ENCODE measurements around the gene LSM11.

Gene LSM11

GRCh38 chr5:157731272-157732129 is 12.0 kb upstream of the LSM11 start, which contains the start of gene THG1L:
TSS of gene THG1L (plus strand) at chr5:157731420. CDS start at chr5:157731441, 21 bp downstream.
- Histone ChIP-seq H3K79me2 (ENCODE audit: insufficient read depth, low read length) (peaks cover 10% of the 10 kb centered on the region; the same call in 1 of the 2 replicates), H3K9me2 (replicated peaks; ENCODE audit: insufficient read depth, low read length) (no peaks in the 10 kb centered on the region), H3K36me3 (ENCODE audit: low read length) (peaks cover 18% of the 10 kb centered on the region), H3K4me2 (ENCODE audit: low read depth, low read length, poor library complexity, severe bottlenecking) (peak within 1 kb of the TSS; percentile 94), H3K27me3 (ENCODE audit: low read length) (no peaks in the 10 kb centered on the region), H3K9ac (ENCODE audit: low read length) (peak within 1 kb of the TSS; percentile 70), H2AFZ (ENCODE audit: low read depth, low read length, severe bottlenecking) (peak within 1 kb of the TSS; percentile 43), H3F3A (ENCODE audit: insufficient read depth) (peaks cover 21% of the 10 kb centered on the region), H3K27ac (ENCODE audit: low read depth, low read length) (peak within 1 kb of the TSS; percentile 93), H3K4me3 (ENCODE audit: insufficient read depth, low read length, poor library complexity, severe bottlenecking) (peak within 1 kb of the TSS; percentile 75), H3K9me3 (ENCODE audit: insufficient read depth, low read length) (no peaks in the 10 kb centered on the region), H4K20me1 (ENCODE audit: low read depth, low read length) (no peaks in the 10 kb centered on the region)
- TF ChIP-seq, protein P1, sequence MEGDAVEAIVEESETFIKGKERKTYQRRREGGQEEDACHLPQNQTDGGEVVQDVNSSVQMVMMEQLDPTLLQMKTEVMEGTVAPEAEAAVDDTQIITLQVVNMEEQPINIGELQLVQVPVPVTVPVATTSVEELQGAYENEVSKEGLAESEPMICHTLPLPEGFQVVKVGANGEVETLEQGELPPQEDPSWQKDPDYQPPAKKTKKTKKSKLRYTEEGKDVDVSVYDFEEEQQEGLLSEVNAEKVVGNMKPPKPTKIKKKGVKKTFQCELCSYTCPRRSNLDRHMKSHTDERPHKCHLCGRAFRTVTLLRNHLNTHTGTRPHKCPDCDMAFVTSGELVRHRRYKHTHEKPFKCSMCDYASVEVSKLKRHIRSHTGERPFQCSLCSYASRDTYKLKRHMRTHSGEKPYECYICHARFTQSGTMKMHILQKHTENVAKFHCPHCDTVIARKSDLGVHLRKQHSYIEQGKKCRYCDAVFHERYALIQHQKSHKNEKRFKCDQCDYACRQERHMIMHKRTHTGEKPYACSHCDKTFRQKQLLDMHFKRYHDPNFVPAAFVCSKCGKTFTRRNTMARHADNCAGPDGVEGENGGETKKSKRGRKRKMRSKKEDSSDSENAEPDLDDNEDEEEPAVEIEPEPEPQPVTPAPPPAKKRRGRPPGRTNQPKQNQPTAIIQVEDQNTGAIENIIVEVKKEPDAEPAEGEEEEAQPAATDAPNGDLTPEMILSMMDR (IDR thresholded peaks at IDR 0.05; ENCODE audit: insufficient read depth, low read length, poor library complexity, severe bottlenecking), result no peak
- no peak for TF ChIP-seq EZH2phosphoT487 (conservative IDR thresholded peaks at IDR 0.05; ENCODE audit: low read length)

GRCh38 chr5:157732130-157732514 is 11.4 kb upstream of the LSM11 start:
- Histone ChIP-seq H3K27ac (ENCODE audit: low read depth, low read length) (no peak overlapping the region), H3F3A (ENCODE audit: insufficient read depth) (peaks cover 21% of the 10 kb centered on the region), H3K4me3 (ENCODE audit: insufficient read depth, low read length, poor library complexity, severe bottlenecking) (peak overlapping the region; percentile 75), H3K4me2 (ENCODE audit: low read depth, low read length, poor library complexity, severe bottlenecking) (peak overlapping the region; percentile 94), H3K36me3 (ENCODE audit: low read length) (peaks cover 18% of the 10 kb centered on the region), H3K9ac (ENCODE audit: low read length) (peak overlapping the region; percentile 70; the same call in 1 of the 2 replicates), H3K9me3 (ENCODE audit: insufficient read depth, low read length) (no peaks in the 10 kb centered on the region), H3K79me2 (ENCODE audit: insufficient read depth, low read length) (peaks cover 10% of the 10 kb centered on the region; the same call in 1 of the 2 replicates), H3K27me3 (ENCODE audit: low read length) (no peaks in the 10 kb centered on the region), H2AFZ (ENCODE audit: low read depth, low read length, severe bottlenecking) (no peak overlapping the region), H3K9me2 (replicated peaks; ENCODE audit: insufficient read depth, low read length) (no peaks in the 10 kb centered on the region), H4K20me1 (ENCODE audit: low read depth, low read length) (no peaks in the 10 kb centered on the region)
- TF ChIP-seq EZH2phosphoT487 (conservative IDR thresholded peaks at IDR 0.05; ENCODE audit: low read length), result no peak
- TF ChIP-seq, protein P1 (IDR thresholded peaks at IDR 0.05; ENCODE audit: insufficient read depth, low read length, poor library complexity, severe bottlenecking), result no peak

DNA sequence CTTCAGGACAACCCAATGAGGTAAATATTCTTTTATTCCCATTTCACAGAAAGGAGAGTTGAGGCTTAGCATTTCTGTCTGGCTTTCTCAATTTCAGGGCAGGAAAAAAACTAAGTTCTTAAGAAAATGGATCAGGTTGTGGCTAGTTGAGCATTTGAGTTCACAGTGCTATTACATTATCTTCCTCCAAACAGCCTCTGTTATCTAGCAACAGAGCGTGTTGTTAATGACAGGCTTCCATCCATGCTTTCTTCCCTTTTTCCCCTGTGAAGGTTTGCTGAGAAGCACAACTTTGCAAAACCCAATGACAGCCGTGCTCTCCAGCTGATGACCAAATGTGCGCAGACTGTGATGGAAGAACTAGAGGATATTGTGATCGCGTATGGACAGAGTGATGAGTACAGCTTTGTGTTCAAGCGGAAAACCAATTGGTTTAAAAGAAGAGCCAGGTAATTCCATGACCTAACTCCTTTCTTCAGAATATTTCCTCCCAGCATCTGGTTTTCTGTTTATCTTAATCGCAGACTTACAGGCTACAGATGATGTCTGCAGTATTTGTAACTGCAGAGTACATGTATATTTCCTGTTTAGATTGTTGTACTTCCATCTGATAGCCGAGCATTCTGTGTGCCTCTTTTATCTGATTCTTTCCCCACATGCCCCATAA is 10.8 kb upstream of the LSM11 start:
- peaks cover 24% of the 10 kb centered on the region for H3F3A ChIP-seq (ENCODE audit: insufficient read depth)
- no peaks in the 10 kb centered on the region for H3K27me3 ChIP-seq (ENCODE audit: low read length)
- H3K36me3 ChIP-seq (ENCODE audit: low read length), result peaks cover 21% of the 10 kb centered on the region
- peak overlapping the region; percentile 94 for H3K4me2 ChIP-seq (ENCODE audit: low read depth, low read length, poor library complexity, severe bottlenecking)
- no peaks in the 10 kb centered on the region for H3K9me3 ChIP-seq (ENCODE audit: insufficient read depth, low read length)
- no peak overlapping the region for H3K4me3 ChIP-seq (ENCODE audit: insufficient read depth, low read length, poor library complexity, severe bottlenecking)
- H3K9ac ChIP-seq (ENCODE audit: low read length), result no peak overlapping the region
- no peaks in the 10 kb centered on the region for H4K20me1 ChIP-seq (ENCODE audit: low read depth, low read length)
- no peak overlapping the region for H2AFZ ChIP-seq (ENCODE audit: low read depth, low read length, severe bottlenecking)
- no peaks in the 10 kb centered on the region for H3K9me2 ChIP-seq (replicated peaks; ENCODE audit: insufficient read depth, low read length)
- no peak overlapping the region for H3K27ac ChIP-seq (ENCODE audit: low read depth, low read length)
- peaks cover 10% of the 10 kb centered on the region; the same call in 1 of the 2 replicates for H3K79me2 ChIP-seq (ENCODE audit: insufficient read depth, low read length)
- TF ChIP-seq EZH2phosphoT487 (conservative IDR thresholded peaks at IDR 0.05; ENCODE audit: low read length), result no peak
- TF ChIP-seq, protein P1 (IDR thresholded peaks at IDR 0.05; ENCODE audit: insufficient read depth, low read length, poor library complexity, severe bottlenecking), result no peak

All from SU-DHL-6 (cell line).